Esophagus muscularis mucosa (tissue), 4 donors: ENCODE data around the gene NUDT3. TPM values are rescaled to one million over a fixed set of nuclear protein-coding genes. Genes with fewer than 3 reads are reported as not detected.

Source experiments
- DNase-seq: peaks from one replicate; pipeline ENCODE4 v3.0.0-alpha.2; 2017; ENCODE audit errors: extremely low spot score
- H3K27ac ChIP-seq, 4 donors: fragments of 200-600 bp; sonication (generic); replicated peaks in 1 of 4; 1 replicate in 3 of 4; 2 replicates in 1 of 4; pipeline ENCODE4 v1.5.1; 2016 to 2019; ENCODE audit warnings: mild to moderate bottlenecking in 1 of 4
- H3K27me3 ChIP-seq, 4 donors: fragments of 200-600 bp; sonication (generic); one replicate each; pipeline versions ENCODE4 v1.5.1 to v1.6.0; 2016 to 2019
- H3K36me3 ChIP-seq, 4 donors: fragments of 200-600 bp; sonication (generic); one replicate each; pipeline ENCODE4 v1.5.1; 2016 to 2019
- H3K4me1 ChIP-seq, 4 donors: fragments of 200-600 bp; sonication (generic); one replicate each; pipeline ENCODE4 v1.5.1; 2016 to 2019
- H3K4me3 ChIP-seq, 4 donors: fragments of 200-600 bp; sonication (generic); 1 replicate in 2 of 4; 2 replicates in 2 of 4; pipeline ENCODE4 v1.5.1; 2016 to 2019; ENCODE audit warnings: mild to moderate bottlenecking in 4 of 4, moderate library complexity in 1 of 4
- H3K9me3 ChIP-seq, 4 donors: fragments of 200-600 bp; sonication (generic); 1 replicate in 3 of 4; 2 replicates in 1 of 4; pipeline ENCODE4 v1.5.1; 2016 to 2019
- EP300 ChIP-seq: sonication (generic); formaldehyde crosslinking; IDR thresholded peaks from one replicate; pipeline ENCODE4 v1.6.1; 2017; ENCODE audit warnings: antibody characterized with exemption
- POLR2A ChIP-seq: fragments of 450-650 bp; IDR thresholded peaks from one replicate; pipeline ENCODE4 v1.6.1; 2017; ENCODE audit warnings: antibody characterized with exemption, moderate library complexity, mild to moderate bottlenecking, low read depth
- POLR2AphosphoS5 ChIP-seq, 2 donors: sonication (generic); formaldehyde crosslinking; IDR thresholded peaks; one replicate each; pipeline ENCODE4 v1.6.1; 2017; ENCODE audit warnings: antibody characterized with exemption in 2 of 2
- WGBS: methylation state at CpG from one replicate; pipeline ENCODE4 v1.1.5; 2018; 5-methylcytosine and 5-hydroxymethylcytosine counted together
- intact Hi-C: fragments of 100-400 bp; cut with DNase I; formaldehyde crosslinking; loops from one replicate; pipeline ENCODE4 v1.15.1; 2023
- total RNA-seq, 4 donors: library from RNA; depleted of rRNA; stranded (reverse); fragments of >200 nt; gene quantifications; one replicate each; pipeline versions ENCODE4 v1.1.0 to v1.2.1, GENCODE V29; 2016
- TF ChIP-seq, protein P1 (sequence below), 3 experiments: fragments of 200-600 bp in 2 of 3; fragments of 450-650 bp in 1 of 3; sonication (generic) in 2 of 3; IDR thresholded peaks; one replicate each; pipeline ENCODE4 v1.5.1; 2017 to 2019; ENCODE audit warnings: antibody characterized with exemption in 3 of 3, mild to moderate bottlenecking in 2 of 3, moderate library complexity in 1 of 3

The NUDT3 gene
- total RNA-seq, 4 donors from 2014 or later: 37.1 to 57.2 (median 47.4) TPM

DNA sequence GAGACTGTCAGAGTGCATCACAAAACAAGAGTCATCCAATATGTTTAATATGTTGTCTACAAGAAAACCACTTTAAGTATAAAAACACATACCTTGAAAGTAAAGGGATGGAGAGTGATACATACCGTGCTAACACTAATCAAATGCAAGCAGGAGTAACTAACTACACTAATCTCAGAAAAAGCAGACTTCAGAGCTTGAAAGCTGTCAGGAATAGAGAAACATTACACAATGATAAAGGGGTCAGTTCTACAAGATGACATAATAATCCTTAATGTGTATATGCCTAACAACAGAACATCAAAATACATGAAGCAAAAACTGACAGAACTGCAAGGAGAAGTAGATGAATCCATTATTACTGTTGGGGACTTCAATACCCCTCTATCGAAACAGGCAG is 84.0 kb downstream of the NUDT3 start:
- WGBS: 95% methylated on average over 2 of the region's 2 CpGs
- H3K9me3 ChIP-seq: no peaks in the 10 kb centered on the region
- H3K4me3 ChIP-seq: no peak overlapping the region
- intact Hi-C loops: no loop called here
- H3K27me3 ChIP-seq: no peaks in the 10 kb centered on the region
- peaks cover 22 to 33% (median 29%) of the 10 kb centered on the region in 4 donors for H3K4me1 ChIP-seq
- no peak overlapping the region for H3K27ac ChIP-seq
- H3K36me3 ChIP-seq: no peaks in the 10 kb centered on the region
- DNase-seq: no peak
- TF ChIP-seq EP300: no peak
- TF ChIP-seq POLR2AphosphoS5 (IDR thresholded peaks at IDR 0.05): no peak
- TF ChIP-seq, protein P1, sequence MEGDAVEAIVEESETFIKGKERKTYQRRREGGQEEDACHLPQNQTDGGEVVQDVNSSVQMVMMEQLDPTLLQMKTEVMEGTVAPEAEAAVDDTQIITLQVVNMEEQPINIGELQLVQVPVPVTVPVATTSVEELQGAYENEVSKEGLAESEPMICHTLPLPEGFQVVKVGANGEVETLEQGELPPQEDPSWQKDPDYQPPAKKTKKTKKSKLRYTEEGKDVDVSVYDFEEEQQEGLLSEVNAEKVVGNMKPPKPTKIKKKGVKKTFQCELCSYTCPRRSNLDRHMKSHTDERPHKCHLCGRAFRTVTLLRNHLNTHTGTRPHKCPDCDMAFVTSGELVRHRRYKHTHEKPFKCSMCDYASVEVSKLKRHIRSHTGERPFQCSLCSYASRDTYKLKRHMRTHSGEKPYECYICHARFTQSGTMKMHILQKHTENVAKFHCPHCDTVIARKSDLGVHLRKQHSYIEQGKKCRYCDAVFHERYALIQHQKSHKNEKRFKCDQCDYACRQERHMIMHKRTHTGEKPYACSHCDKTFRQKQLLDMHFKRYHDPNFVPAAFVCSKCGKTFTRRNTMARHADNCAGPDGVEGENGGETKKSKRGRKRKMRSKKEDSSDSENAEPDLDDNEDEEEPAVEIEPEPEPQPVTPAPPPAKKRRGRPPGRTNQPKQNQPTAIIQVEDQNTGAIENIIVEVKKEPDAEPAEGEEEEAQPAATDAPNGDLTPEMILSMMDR (IDR thresholded peaks at IDR 0.05): no peak
- TF ChIP-seq POLR2A: no peak

DNA sequence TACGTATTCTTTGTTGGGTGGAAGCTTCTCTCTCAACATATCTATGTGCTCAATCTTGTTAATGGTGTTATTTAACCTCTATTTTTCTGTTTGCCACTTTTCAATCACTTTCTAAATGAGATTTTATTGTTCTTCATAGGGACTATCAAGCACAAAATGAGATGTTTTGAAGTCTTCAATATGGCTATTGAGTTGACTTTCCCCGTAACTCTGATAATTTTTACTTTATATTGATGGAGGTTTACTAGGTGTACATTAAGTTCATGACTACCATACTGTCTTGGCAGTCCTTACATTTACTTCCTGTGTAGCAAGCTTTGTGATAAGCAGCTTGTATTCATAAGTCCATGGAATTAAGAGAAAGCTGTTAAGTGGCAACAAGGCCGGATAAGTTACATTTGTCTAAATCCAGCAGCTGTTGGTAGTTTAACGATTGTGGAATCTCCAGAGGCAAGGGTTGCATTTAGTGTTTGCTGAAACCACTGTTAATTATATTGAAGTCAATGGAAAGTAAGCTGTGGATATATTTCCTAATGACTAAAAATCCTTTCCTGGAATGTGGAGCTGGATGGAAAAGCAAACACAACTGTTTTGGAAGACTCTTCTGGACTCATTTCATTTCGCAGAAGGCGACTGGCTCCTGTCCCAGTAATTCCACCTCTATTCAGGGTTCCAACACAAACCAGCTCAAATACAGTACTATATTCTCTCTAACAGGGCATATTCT is 86.3 kb downstream of the NUDT3 start:
- Histone ChIP-seq H3K36me3 (no peaks in the 10 kb centered on the region), H3K27ac (peak overlapping the region in 1 of 4 donors; percentile 21), H3K9me3 (no peaks in the 10 kb centered on the region), H3K4me3 (no peak overlapping the region), H3K4me1 (peaks cover 27 to 45% (median 41%) of the 10 kb centered on the region in 4 donors), H3K27me3 (no peaks in the 10 kb centered on the region)
- 42% methylated on average over 6 of the region's 6 CpGs for WGBS
- no peak for DNase-seq
- intact Hi-C loops: no loop called here
- TF ChIP-seq POLR2AphosphoS5 (IDR thresholded peaks at IDR 0.05): no peak
- no peak for TF ChIP-seq POLR2A
- no peak for TF ChIP-seq EP300
- TF ChIP-seq, protein P1 (IDR thresholded peaks at IDR 0.05): no peak

DNA sequence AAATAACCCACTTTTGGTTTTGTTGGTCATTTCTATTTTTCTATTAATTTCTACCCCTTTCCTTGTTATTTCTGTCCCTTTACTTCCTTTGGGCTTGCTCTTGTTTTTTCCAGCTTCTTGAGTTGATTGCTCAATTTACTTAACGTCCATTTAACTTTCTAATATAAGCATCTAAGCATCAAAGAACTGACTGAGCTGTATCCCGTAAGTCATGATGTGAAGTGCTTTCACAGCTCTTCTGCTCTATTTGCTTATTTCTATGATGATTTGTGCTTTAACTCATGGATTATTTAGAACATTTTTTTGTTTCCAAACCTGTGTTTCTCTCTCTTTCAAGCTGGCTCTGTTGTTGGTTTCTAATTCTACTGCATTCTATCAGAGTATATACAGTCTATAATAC is 87.0 kb downstream of the NUDT3 start:
- no peaks in the 10 kb centered on the region for H3K36me3 ChIP-seq
- TF ChIP-seq POLR2A (no peak), POLR2AphosphoS5 (IDR thresholded peaks at IDR 0.05) (no peak), EP300 (no peak)
- peaks cover 31 to 51% (median 43%) of the 10 kb centered on the region in 4 donors for H3K4me1 ChIP-seq
- 69% methylated on average over 2 of the region's 2 CpGs for WGBS
- H3K9me3 ChIP-seq: no peaks in the 10 kb centered on the region
- intact Hi-C loops: no loop called here
- no peaks in the 10 kb centered on the region for H3K27me3 ChIP-seq
- no peak overlapping the region for H3K4me3 ChIP-seq
- DNase-seq: no peak
- peak overlapping the region in 1 of 4 donors; percentile 21 for H3K27ac ChIP-seq

DNA sequence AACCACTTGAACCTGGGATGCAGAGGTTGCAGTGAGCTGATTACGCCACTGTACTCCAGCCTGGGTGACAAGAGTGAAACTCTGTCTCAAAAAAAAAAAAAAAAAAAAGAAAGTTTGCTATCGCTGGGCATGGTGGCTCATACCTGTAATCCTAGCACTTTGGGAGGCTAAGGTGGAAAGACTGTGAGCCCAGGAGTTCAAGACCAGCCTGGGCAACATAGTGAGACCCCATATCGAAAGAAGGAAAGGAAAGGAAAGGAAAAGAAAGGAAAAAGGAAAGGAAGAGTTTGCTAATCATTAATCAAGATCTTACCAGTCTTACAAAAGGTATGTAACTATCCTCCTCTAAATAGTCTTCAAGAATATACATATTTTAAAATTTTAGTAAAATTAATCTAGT is 88.3 kb downstream of the NUDT3 start:
- Histone ChIP-seq H3K36me3 (no peaks in the 10 kb centered on the region), H3K27me3 (no peaks in the 10 kb centered on the region), H3K4me1 (peaks cover 37 to 63% (median 50%) of the 10 kb centered on the region in 4 donors), H3K4me3 (no peak overlapping the region), H3K27ac (no peak overlapping the region), H3K9me3 (no peaks in the 10 kb centered on the region)
- intact Hi-C loops: no loop called here
- DNase-seq: no peak
- 91% methylated on average over 3 of the region's 3 CpGs for WGBS
- TF ChIP-seq POLR2A (no peak), POLR2AphosphoS5 (IDR thresholded peaks at IDR 0.05) (no peak), EP300 (no peak)
- TF ChIP-seq, protein P1 (IDR thresholded peaks at IDR 0.05): no peak

DNA sequence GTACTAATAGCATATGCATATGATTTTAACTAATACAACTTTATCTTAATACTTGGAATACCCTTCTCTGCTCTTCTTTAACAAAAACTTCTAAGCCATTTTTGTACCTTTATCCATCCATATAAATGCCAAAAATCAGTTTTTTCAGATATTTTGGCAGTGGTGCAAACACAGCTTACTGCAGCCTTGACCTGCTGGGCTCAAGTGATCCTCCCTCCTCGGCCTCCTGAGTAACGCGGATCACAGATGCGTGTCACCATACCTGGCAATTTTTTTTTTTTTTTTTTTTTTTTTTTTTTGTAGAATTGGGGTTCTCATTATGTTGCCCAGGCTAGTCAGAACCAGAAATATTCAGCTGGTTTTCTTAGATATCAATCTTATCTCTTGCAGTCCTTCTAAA is 89.5 kb downstream of the NUDT3 start:
- Histone ChIP-seq H3K9me3 (no peaks in the 10 kb centered on the region), H3K27me3 (no peaks in the 10 kb centered on the region), H3K36me3 (no peaks in the 10 kb centered on the region), H3K4me3 (no peak overlapping the region), H3K27ac (no peak overlapping the region), H3K4me1 (peaks cover 45 to 60% (median 56%) of the 10 kb centered on the region in 4 donors)
- no peak for DNase-seq
- 96% methylated on average over 4 of the region's 4 CpGs for WGBS
- TF ChIP-seq POLR2AphosphoS5 (IDR thresholded peaks at IDR 0.05) (no peak), POLR2A (no peak), EP300 (no peak)
- TF ChIP-seq, protein P1 (IDR thresholded peaks at IDR 0.05): no peak
- intact Hi-C loops: no loop called here
